HepG2 (cell line): ENCODE results near the gene WDR31. TPM values are rescaled to one million over a fixed set of nuclear protein-coding genes. Genes with fewer than 3 reads are reported as not detected.

Source experiments
- AHDC1 ChIP-seq: sonication (generic); formaldehyde crosslinking; IDR thresholded peaks from 2 replicates; pipeline ENCODE4 v1.5.1; 2020; ENCODE audit warnings: mild to moderate bottlenecking, missing genetic modification reagents, borderline replicate concordance
- AKAP8 ChIP-seq: sonication (generic); formaldehyde crosslinking; IDR thresholded peaks from 2 replicates; pipeline ENCODE4 v1.5.1; 2020; ENCODE audit warnings: mild to moderate bottlenecking, missing genetic modification reagents
- E2F5 ChIP-seq: sonication (generic); formaldehyde crosslinking; conservative IDR thresholded peaks from 2 replicates; pipeline ENCODE4 v1.4.0; 2020; ENCODE audit warnings: missing genetic modification reagents
- ELK4 ChIP-seq: sonication (generic); formaldehyde crosslinking; IDR thresholded peaks from 2 replicates; pipeline ENCODE4 v1.9.0; 2021; ENCODE audit warnings: missing genetic modification reagents, borderline replicate concordance
- ERF ChIP-seq: IDR thresholded peaks from 2 replicates; pipeline ENCODE4 v1.6.1; 2018; ENCODE audit warnings: missing biosample characterization, missing genetic modification reagents
- FOXO1 ChIP-seq: sonication (generic); formaldehyde crosslinking; IDR thresholded peaks from 2 replicates; pipeline ENCODE4 v1.4.0; 2020; ENCODE audit warnings: missing genetic modification reagents
- HNRNPL ChIP-seq: fragments of 200-400 bp; formaldehyde crosslinking; IDR thresholded peaks from 2 replicates; pipeline ENCODE4 v1.6.1; 2017; ENCODE audit warnings: mild to moderate bottlenecking, low read depth, low read length
- HOXA3 ChIP-seq: sonication (generic); formaldehyde crosslinking; IDR thresholded peaks from 2 replicates; pipeline ENCODE4 v1.5.0; 2020; ENCODE audit warnings: missing genetic modification reagents
- KLF16 ChIP-seq, 2 experiments: sonication (generic) in 1 of 2; formaldehyde crosslinking in 1 of 2; IDR thresholded peaks; 2 replicates each; pipeline versions ENCODE4 v1.6.1 to v1.8.0; 2016 to 2023; ENCODE audit warnings: missing genetic modification reagents in 2 of 2, missing compliant biosample characterization in 1 of 2
- MXD4 ChIP-seq: IDR thresholded peaks from 2 replicates; pipeline ENCODE4 v1.6.1; 2016; ENCODE audit warnings: mild to moderate bottlenecking, missing biosample characterization, missing genetic modification reagents
- NCOA2 ChIP-seq: sonication (generic); formaldehyde crosslinking; IDR thresholded peaks from 2 replicates; pipeline ENCODE4 v1.8.0; 2022; ENCODE audit warnings: inconsistent platforms
- NR2F1 ChIP-seq, 2 experiments: fragments of 450-650 bp in 1 of 2; formaldehyde crosslinking in 1 of 2; IDR thresholded peaks; 2 replicates each; pipeline versions ENCODE4 v1.5.0 to v1.6.1; 2016 to 2020; ENCODE audit warnings: mild to moderate bottlenecking in 1 of 2, missing compliant biosample characterization in 1 of 2, missing genetic modification reagents in 1 of 2, moderate library complexity in 1 of 2
- RARG ChIP-seq: sonication (generic); formaldehyde crosslinking; IDR thresholded peaks from 2 replicates; pipeline ENCODE4 v1.4.0; 2020; ENCODE audit warnings: low read depth, mild to moderate bottlenecking, missing genetic modification reagents
- RCOR2 ChIP-seq: IDR thresholded peaks from 2 replicates; pipeline ENCODE4 v1.6.1; 2016; ENCODE audit warnings: missing biosample characterization, missing genetic modification reagents
- SMC3 ChIP-seq: IDR thresholded peaks from 2 replicates; pipeline ENCODE4 v1.6.1; 2011; ENCODE audit warnings: low read length, improper control_type of control experiment
- SPEN ChIP-seq: sonication (generic); formaldehyde crosslinking; IDR thresholded peaks from 2 replicates; pipeline ENCODE4 v1.5.1; 2020; ENCODE audit warnings: low read depth, mild to moderate bottlenecking, missing genetic modification reagents
- ZNF251 ChIP-seq: sonication (generic); formaldehyde crosslinking; IDR thresholded peaks from 2 replicates; pipeline ENCODE4 v1.9.0; 2021; ENCODE audit warnings: mild to moderate bottlenecking, missing genetic modification reagents
- ZNF264 ChIP-seq: sonication (generic); formaldehyde crosslinking; IDR thresholded peaks from 2 replicates; pipeline ENCODE4 v1.4.0; 2020; ENCODE audit warnings: missing genetic modification reagents
- ZNF432 ChIP-seq: sonication (generic); formaldehyde crosslinking; IDR thresholded peaks from 2 replicates; pipeline ENCODE4 v1.5.0; 2020; ENCODE audit warnings: missing genetic modification reagents, mild to moderate bottlenecking, borderline replicate concordance
- ZNF580 ChIP-seq: IDR thresholded peaks from 2 replicates; pipeline ENCODE4 v1.6.1; 2016; ENCODE audit warnings: low read depth, borderline replicate concordance
- ZNF629 ChIP-seq: sonication (generic); formaldehyde crosslinking; conservative IDR thresholded peaks from 2 replicates; pipeline ENCODE4 v1.5.0; 2020; ENCODE audit warnings: missing genetic modification reagents
- ZNF780A ChIP-seq: sonication (generic); formaldehyde crosslinking; IDR thresholded peaks from 2 replicates; pipeline ENCODE4 v1.8.0; 2022; ENCODE audit warnings: mild to moderate bottlenecking, missing genetic modification reagents, moderate library complexity
- ZSCAN31 ChIP-seq: sonication (generic); formaldehyde crosslinking; IDR thresholded peaks from 2 replicates; pipeline ENCODE4 v1.5.0; 2020; ENCODE audit warnings: low read depth, mild to moderate bottlenecking, missing genetic modification reagents
- polyA plus RNA-seq, 8 experiments: library from polyadenylated mRNA; depleted of rRNA in 3 of 8; stranded (reverse) in 7 of 8; unstranded in 1 of 8; fragments of >200 nt; fragmentation: Illumina TruSeq in 4 of 8; extraction: Trizol in 4 of 8; gene quantifications; 2 replicates each; pipeline versions ENCODE4 v1.2.1 to v1.2.3, GENCODE V29; 2011 to 2016; ENCODE audit warnings: low read depth in 4 of 8, missing spikeins in 1 of 8, mixed read lengths in 1 of 8; ENCODE audit not compliant: insufficient read depth in 1 of 8
- total RNA-seq, 5 experiments: library from RNA; depleted of rRNA; stranded (reverse); fragments of >200 nt; fragmentation: Illumina TruSeq; extraction: Trizol; gene quantifications; 2 replicates each; pipeline ENCODE4 v1.2.3, GENCODE V29; 2016; ENCODE audit warnings: low read depth in 1 of 5

WDR31 gene
- total and polyA plus RNA-seq, 2 of the 13 experiments (the other 11 are each of a cell fraction or from before 2014, with no cell fraction given) = 0.33 to 1.7 TPM

GRCh38 chr9:113381909-113382411, 41.9 kb upstream of the WDR31 start (continued):
- TF ChIP-seq NCOA2 (CRISPR knock-in tag) = peak; percentile 80
- TF ChIP-seq AHDC1 (CRISPR knock-in tag) = peak; percentile 64; the same call in 1 of the 2 replicates
- no peak for TF ChIP-seq ZNF780A
- TF ChIP-seq E2F5 = no peak
- 0 out of 2 replicates have a peak, but pooled peaks have one; percentile 35 for TF ChIP-seq ZNF580 (CRISPR knock-in tag)
- peak; percentile 69 for TF ChIP-seq FOXO1 (CRISPR knock-in tag)
- TF ChIP-seq ZNF432 (CRISPR knock-in tag) = no peak
- no peak for TF ChIP-seq ELK4 (CRISPR knock-in tag)
- TF ChIP-seq SPEN = peak; percentile 86; the same call in 1 of the 2 replicates
- TF ChIP-seq HNRNPL = no peak
- TF ChIP-seq MXD4 = no peak
- TF ChIP-seq RARG (CRISPR knock-in tag) = no peak
- TF ChIP-seq SMC3 = peak; percentile 5; the same call in 1 of the 2 replicates
- TF ChIP-seq ZNF629 = 0 out of 2 replicates have a peak, but pooled peaks have one; percentile 10
- TF ChIP-seq RCOR2 (CRISPR knock-in tag) = peak; percentile 62; the same call in 1 of the 2 replicates
- peak; percentile 32 to 69; a peak in 3 of 4 replicates for TF ChIP-seq NR2F1 (CRISPR knock-in tag; IDR thresholded peaks at IDR 0.05)
- no peak for TF ChIP-seq ZNF251 (CRISPR knock-in tag)
- peak in 1 of 2 experiments; percentile 34; a peak in 1 of 4 replicates for TF ChIP-seq KLF16 (CRISPR knock-in tag; IDR thresholded peaks at IDR 0.05)
- TF ChIP-seq ERF = peak; percentile 36; the same call in 1 of the 2 replicates
- peak; percentile 72; the same call in 1 of the 2 replicates for TF ChIP-seq HOXA3
- TF ChIP-seq ZNF264 (CRISPR knock-in tag) = peak; percentile 73; the same call in 1 of the 2 replicates
- no peak for TF ChIP-seq AKAP8 (CRISPR knock-in tag)
- TF ChIP-seq ZSCAN31 (CRISPR knock-in tag) = peak; percentile 15; the same call in 1 of the 2 replicates
